Endodermal cell (in vitro differentiated cells): Measurements from ENCODE around the gene TECRL. TPM values are rescaled to one million over a fixed set of nuclear protein-coding genes. Genes with fewer than 3 reads are reported as not detected.

ENCODE experiments used
- DNase-seq: peaks from one replicate; pipeline ENCODE4 v3.0.0-alpha.2; 2017
- H3K27ac ChIP-seq: 2 replicates; pipeline ENCODE4 v1.5.1; 2013; ENCODE audit warnings: mild to moderate bottlenecking, low read depth, low read length, moderate library complexity
- H3K27me3 ChIP-seq: 2 replicates; pipeline ENCODE4 v1.6.1; 2013; ENCODE audit warnings: mild to moderate bottlenecking, low read length, moderate library complexity; ENCODE audit not compliant: insufficient read depth, control insufficient read depth, poor library complexity, severe bottlenecking
- H3K36me3 ChIP-seq: 2 replicates; pipeline ENCODE4 v1.7.0; 2013; ENCODE audit warnings: mild to moderate bottlenecking, low read length, moderate library complexity; ENCODE audit not compliant: control insufficient read depth, insufficient read depth
- H3K4me1 ChIP-seq: one replicate; pipeline ENCODE4 v1.7.0; 2013; ENCODE audit warnings: low read length; ENCODE audit not compliant: control insufficient read depth, insufficient read depth
- H3K4me3 ChIP-seq: 2 replicates; pipeline ENCODE4 v1.5.1; 2013; ENCODE audit warnings: mild to moderate bottlenecking, low read length, moderate library complexity
- H3K9ac ChIP-seq: 2 replicates; pipeline ENCODE4 v1.6.1; 2013; ENCODE audit warnings: mild to moderate bottlenecking, low read length, moderate library complexity; ENCODE audit not compliant: poor library complexity, severe bottlenecking; ENCODE audit errors: extremely low read depth
- H3K9me3 ChIP-seq: 2 replicates; pipeline ENCODE4 v1.6.1; 2013; ENCODE audit warnings: mild to moderate bottlenecking, low read length, moderate library complexity; ENCODE audit not compliant: control insufficient read depth
- H3K27ac Mint-ChIP-seq: 2 replicates; pipeline ENCODE4 v1.8.0; 2020; ENCODE audit warnings: mixed read lengths
- H3K27me3 Mint-ChIP-seq: 2 replicates; pipeline ENCODE4 v1.8.0; 2021; ENCODE audit warnings: mild to moderate bottlenecking, mixed read lengths; ENCODE audit not compliant: insufficient read depth
- H3K36me3 Mint-ChIP-seq: 2 replicates; pipeline ENCODE4 v1.8.0; 2020; ENCODE audit warnings: low read depth, mixed read lengths
- H3K4me1 Mint-ChIP-seq: 2 replicates; pipeline ENCODE4 v1.8.0; 2020; ENCODE audit warnings: mixed read lengths
- H3K4me3 Mint-ChIP-seq: 2 replicates; pipeline ENCODE4 v1.8.0; 2020; ENCODE audit warnings: mild to moderate bottlenecking, moderate library complexity, mixed read lengths
- H3K9me3 Mint-ChIP-seq: 2 replicates; pipeline ENCODE4 v1.8.0; 2020; ENCODE audit warnings: mild to moderate bottlenecking, mixed read lengths
- WGBS, 2 experiments: methylation state at CpG; one replicate each; pipeline versions ENCODE4 v1.1.5 to v1.1.7; 2013; ENCODE audit warnings: missing lambda C conversion rate in 2 of 2, mixed read lengths in 1 of 2; ENCODE audit not compliant: insufficient coverage in 1 of 2, insufficient read length in 1 of 2; 5-methylcytosine and 5-hydroxymethylcytosine counted together
- long read RNA-seq, 4 experiments: library from polyadenylated mRNA in 2 of 4; library from RNA in 1 of 4; library from capped mRNA in 1 of 4; stranded (forward) in 3 of 4; unstranded in 1 of 4; transcript quantifications; one replicate each; pipeline ENCODE4 v2.0.0, GENCODE V29; 2020 to 2021; ENCODE audit warnings: inconsistent platforms in 1 of 4
- polyA plus RNA-seq, 2 experiments: library from polyadenylated mRNA; stranded (reverse); fragments of 50-300 nt; gene quantifications; one replicate each; pipeline ENCODE4 v1.2.3, GENCODE V29; 2013
- total RNA-seq, 2 donors: library from RNA; stranded (reverse); fragmentation: NEBNext Ultra II Directional in 1 of 2; extraction: Animal tissue kit (Norgen Biotek cat#: 25700) in 1 of 2; gene quantifications; 2 replicates in 1 of 2; 3 replicates in 1 of 2; pipeline ENCODE4 v1.2.1, GENCODE V29; 2021
- TF ChIP-seq, protein P1 (sequence below): fragments of 200-600 bp; sonication (generic); conservative IDR thresholded peaks from 2 replicates; pipeline ENCODE4 v1.5.0; 2021; ENCODE audit warnings: antibody characterized with exemption, mild to moderate bottlenecking

TECRL gene, protein sequence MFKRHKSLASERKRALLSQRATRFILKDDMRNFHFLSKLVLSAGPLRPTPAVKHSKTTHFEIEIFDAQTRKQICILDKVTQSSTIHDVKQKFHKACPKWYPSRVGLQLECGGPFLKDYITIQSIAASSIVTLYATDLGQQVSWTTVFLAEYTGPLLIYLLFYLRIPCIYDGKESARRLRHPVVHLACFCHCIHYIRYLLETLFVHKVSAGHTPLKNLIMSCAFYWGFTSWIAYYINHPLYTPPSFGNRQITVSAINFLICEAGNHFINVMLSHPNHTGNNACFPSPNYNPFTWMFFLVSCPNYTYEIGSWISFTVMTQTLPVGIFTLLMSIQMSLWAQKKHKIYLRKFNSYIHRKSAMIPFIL
- not detected for total RNA-seq
- 0.50 TPM for polyA plus RNA-seq (2013, experiment 1 of 2)
- 0.21 TPM for polyA plus RNA-seq (2013, experiment 2 of 2)
- long read RNA-seq, experiment 1, result 0 reads
- long read RNA-seq, experiment 2, result 0 reads
- long read RNA-seq, experiment 3, result 0 reads
- long read RNA-seq, experiment 4, result 0 reads

DNA sequence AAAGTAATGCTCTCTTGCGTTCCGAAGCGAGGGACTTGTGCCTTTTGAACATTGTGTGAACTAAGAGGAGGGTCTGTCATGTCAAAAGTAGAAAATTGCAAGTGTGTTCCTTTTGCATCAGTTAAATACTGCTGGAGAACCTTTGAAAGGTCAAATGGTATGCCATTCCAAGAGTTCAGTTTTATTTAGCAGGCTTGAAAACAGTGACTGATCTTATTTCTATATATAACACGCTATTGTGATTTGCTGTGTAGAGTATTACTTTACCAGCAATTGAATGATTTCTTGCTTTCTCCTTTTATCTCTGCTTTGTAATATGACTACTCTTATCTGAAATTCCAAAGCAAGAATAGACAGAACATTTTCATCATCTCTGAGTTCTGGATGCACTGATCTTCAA is at the start of gene TECRL:
Gene TECRL (minus strand): TSS at position 151 of the 400 bp plus-strand sequence. CDS start 99 bp downstream, at position 52.
- Histone ChIP-seq H3K9me3 (no peaks in the 10 kb centered on the region), H3K4me3 (no peak within 1 kb of the TSS), H3K36me3 (no peaks in the 10 kb centered on the region), H3K27ac (no peak within 1 kb of the TSS), H3K4me1 (no peaks in the 10 kb centered on the region), H3K9ac (no peak within 1 kb of the TSS), H3K27me3 (no peaks in the 10 kb centered on the region)
- TF ChIP-seq, protein P1, sequence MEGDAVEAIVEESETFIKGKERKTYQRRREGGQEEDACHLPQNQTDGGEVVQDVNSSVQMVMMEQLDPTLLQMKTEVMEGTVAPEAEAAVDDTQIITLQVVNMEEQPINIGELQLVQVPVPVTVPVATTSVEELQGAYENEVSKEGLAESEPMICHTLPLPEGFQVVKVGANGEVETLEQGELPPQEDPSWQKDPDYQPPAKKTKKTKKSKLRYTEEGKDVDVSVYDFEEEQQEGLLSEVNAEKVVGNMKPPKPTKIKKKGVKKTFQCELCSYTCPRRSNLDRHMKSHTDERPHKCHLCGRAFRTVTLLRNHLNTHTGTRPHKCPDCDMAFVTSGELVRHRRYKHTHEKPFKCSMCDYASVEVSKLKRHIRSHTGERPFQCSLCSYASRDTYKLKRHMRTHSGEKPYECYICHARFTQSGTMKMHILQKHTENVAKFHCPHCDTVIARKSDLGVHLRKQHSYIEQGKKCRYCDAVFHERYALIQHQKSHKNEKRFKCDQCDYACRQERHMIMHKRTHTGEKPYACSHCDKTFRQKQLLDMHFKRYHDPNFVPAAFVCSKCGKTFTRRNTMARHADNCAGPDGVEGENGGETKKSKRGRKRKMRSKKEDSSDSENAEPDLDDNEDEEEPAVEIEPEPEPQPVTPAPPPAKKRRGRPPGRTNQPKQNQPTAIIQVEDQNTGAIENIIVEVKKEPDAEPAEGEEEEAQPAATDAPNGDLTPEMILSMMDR, result no peak
- no peaks in the 10 kb centered on the region for H3K36me3 Mint-ChIP-seq
- H3K4me3 Mint-ChIP-seq, result no peak within 1 kb of the TSS
- no peak within 1 kb of the TSS for H3K27ac Mint-ChIP-seq
- no peaks in the 10 kb centered on the region for H3K9me3 Mint-ChIP-seq
- peaks cover 10% of the 10 kb centered on the region for H3K4me1 Mint-ChIP-seq
- no peak for DNase-seq
- no peaks in the 10 kb centered on the region for H3K27me3 Mint-ChIP-seq
- WGBS, 2 experiments, result 90% methylated on average over 4 of the region's 4 CpGs; no CpG with 5 or more reads in 1 of the 2 experiments

- no peak overlapping the region for H3K4me3 Mint-ChIP-seq
- peaks cover 11% of the 10 kb centered on the region for H3K9me3 ChIP-seq
- H3K9ac ChIP-seq, result no peak overlapping the region
- TF ChIP-seq, protein P1, result no peak
- H3K27ac ChIP-seq, result no peak overlapping the region
- no peaks in the 10 kb centered on the region for H3K27me3 ChIP-seq
- H3K36me3 Mint-ChIP-seq, result peaks cover 4% of the 10 kb centered on the region
- no peak for DNase-seq
- no peaks in the 10 kb centered on the region for H3K36me3 ChIP-seq
- peaks cover 21% of the 10 kb centered on the region for H3K9me3 Mint-ChIP-seq
- 97% methylated on average over 6 to 10 of the region's 10 CpGs for WGBS, 2 experiments
- no peak overlapping the region for H3K4me3 ChIP-seq
- H3K4me1 Mint-ChIP-seq, result peaks cover 7% of the 10 kb centered on the region
- no peaks in the 10 kb centered on the region for H3K4me1 ChIP-seq
- H3K27ac Mint-ChIP-seq, result no peak overlapping the region
- no peaks in the 10 kb centered on the region for H3K27me3 Mint-ChIP-seq
Observed at GRCh38 chr4:64432674-64433073, 23.4 kb upstream of the TECRL start.

- Histone ChIP-seq H3K36me3 (no peaks in the 10 kb centered on the region), H3K27ac (no peak overlapping the region), H3K9me3 (peaks cover 11% of the 10 kb centered on the region), H3K9ac (no peak overlapping the region), H3K27me3 (no peaks in the 10 kb centered on the region), H3K4me1 (no peaks in the 10 kb centered on the region), H3K4me3 (no peak overlapping the region)
- no peak overlapping the region for H3K4me3 Mint-ChIP-seq
- H3K9me3 Mint-ChIP-seq, result peaks cover 21% of the 10 kb centered on the region
- H3K27ac Mint-ChIP-seq, result no peak overlapping the region
- no peaks in the 10 kb centered on the region for H3K27me3 Mint-ChIP-seq
- DNase-seq, result no peak
- H3K36me3 Mint-ChIP-seq, result peaks cover 4% of the 10 kb centered on the region
- TF ChIP-seq, protein P1, result no peak
- no peaks in the 10 kb centered on the region for H3K4me1 Mint-ChIP-seq
- WGBS, 2 experiments, result 89 to 95% methylated on average over 2 to 6 of the region's 6 CpGs
Observed at GRCh38 chr4:64430933-64431332, 21.7 kb upstream of the TECRL start.
